Activated T-helper 17 cell treated with anti-CD3 and anti-CD28 coated beads, Interleukin-2, amount 50 U/mL, for 72 hours (primary cell): ENCODE results near the gene CLMN. TPM values are rescaled to one million over a fixed set of nuclear protein-coding genes. Genes with fewer than 3 reads are reported as not detected.
"Not testable (repeated sequence)": the region's sequence is repeated elsewhere in the genome, so short reads cannot be mapped to it uniquely, and the experiment has no call there.

Experiments
- ATAC-seq: fragments of 150-1000 bp; cut with Tn5 transposase; replicated peaks from 2 replicates; pipeline ENCODE4 v1.10.0; 2021; ENCODE audit warnings: mild to moderate bottlenecking, moderate library complexity
- H3K27ac Mint-ChIP-seq: one replicate; pipeline ENCODE4 v1.8.0; 2022; ENCODE audit warnings: mixed read lengths
- H3K27me3 Mint-ChIP-seq: one replicate; pipeline ENCODE4 v1.8.0; 2022; ENCODE audit warnings: mixed read lengths
- H3K36me3 Mint-ChIP-seq: one replicate; pipeline ENCODE4 v1.8.0; 2022; ENCODE audit warnings: low read depth, mild to moderate bottlenecking, mixed read lengths
- H3K4me1 Mint-ChIP-seq: one replicate; pipeline ENCODE4 v1.8.0; 2022; ENCODE audit warnings: mixed read lengths
- H3K4me3 Mint-ChIP-seq: one replicate; pipeline ENCODE4 v1.8.0; 2022; ENCODE audit warnings: mild to moderate bottlenecking, mixed read lengths
- H3K9me3 Mint-ChIP-seq: one replicate; pipeline ENCODE4 v1.8.0; 2022; ENCODE audit warnings: mixed read lengths
- total RNA-seq, 2 donors: library from RNA; stranded (reverse); gene quantifications; one replicate each; pipeline ENCODE4 v1.2.3, GENCODE V29; 2022

Gene CLMN
- total RNA-seq, 2 donors from 2014 or later, result 0.95 to 5.3 TPM

DNA sequence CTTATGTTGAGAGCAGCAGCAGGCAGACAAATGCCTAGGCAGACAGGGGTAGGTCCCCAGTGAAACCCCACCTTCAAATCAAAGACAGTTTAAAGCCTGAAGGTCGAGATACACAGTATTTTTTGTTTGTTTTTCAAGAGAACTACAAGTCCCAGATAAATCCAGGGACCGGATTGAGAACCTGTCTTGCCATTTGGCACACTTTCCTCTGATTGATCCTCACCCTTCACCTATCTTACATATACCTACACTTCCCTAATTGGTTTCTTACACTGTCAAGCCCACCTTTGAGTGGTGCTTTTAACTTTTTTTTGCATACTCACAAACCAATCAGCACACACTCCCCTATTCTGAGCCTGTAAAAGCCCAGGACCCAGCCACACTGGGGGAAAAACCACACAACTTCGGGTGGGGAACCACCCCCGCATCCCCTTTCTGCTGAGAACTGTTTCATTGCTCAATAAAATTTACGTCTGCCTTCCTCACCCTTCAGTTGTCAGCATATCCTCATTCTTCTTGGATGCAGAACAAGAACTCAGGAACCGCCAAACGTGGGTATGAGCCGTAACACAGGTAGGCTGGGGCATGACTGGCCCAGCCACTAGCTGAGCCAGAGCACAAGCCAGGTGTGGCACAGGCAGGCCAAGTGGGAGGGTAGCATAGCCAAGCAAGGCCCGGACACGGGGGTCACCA lies 173.5 kb downstream of the CLMN start:
- peaks cover 21% of the 10 kb centered on the region for H3K36me3 Mint-ChIP-seq
- H3K4me3 Mint-ChIP-seq, result no peak overlapping the region
- H3K4me1 Mint-ChIP-seq, result peaks cover 28% of the 10 kb centered on the region
- peaks cover 3% of the 10 kb centered on the region for H3K9me3 Mint-ChIP-seq
- peak overlapping the region; percentile 41 for H3K27ac Mint-ChIP-seq
- no peaks in the 10 kb centered on the region for H3K27me3 Mint-ChIP-seq
- ATAC-seq, result no peak

DNA sequence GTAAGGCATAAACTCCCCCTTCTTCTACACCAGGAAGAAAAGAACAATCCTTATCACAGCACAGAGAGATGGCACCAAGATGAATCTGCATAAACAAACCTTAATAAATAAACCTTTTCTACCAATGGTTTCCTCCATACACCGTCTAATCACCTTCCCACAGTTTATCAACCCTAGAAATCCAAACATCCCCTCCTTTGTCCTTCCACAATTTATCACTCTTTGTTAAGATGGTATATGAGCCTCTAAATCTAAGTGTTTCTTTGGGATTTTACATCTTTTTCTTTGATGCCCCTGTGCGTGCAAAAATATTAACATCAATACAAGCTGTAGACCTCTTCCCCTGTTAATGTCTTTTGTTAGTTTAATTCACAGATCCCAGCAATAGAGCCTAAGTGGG lies 174.9 kb downstream of the CLMN start:
- Mint-ChIP-seq H3K27ac (no peak overlapping the region), H3K4me1 (peaks cover 30% of the 10 kb centered on the region)

DNA sequence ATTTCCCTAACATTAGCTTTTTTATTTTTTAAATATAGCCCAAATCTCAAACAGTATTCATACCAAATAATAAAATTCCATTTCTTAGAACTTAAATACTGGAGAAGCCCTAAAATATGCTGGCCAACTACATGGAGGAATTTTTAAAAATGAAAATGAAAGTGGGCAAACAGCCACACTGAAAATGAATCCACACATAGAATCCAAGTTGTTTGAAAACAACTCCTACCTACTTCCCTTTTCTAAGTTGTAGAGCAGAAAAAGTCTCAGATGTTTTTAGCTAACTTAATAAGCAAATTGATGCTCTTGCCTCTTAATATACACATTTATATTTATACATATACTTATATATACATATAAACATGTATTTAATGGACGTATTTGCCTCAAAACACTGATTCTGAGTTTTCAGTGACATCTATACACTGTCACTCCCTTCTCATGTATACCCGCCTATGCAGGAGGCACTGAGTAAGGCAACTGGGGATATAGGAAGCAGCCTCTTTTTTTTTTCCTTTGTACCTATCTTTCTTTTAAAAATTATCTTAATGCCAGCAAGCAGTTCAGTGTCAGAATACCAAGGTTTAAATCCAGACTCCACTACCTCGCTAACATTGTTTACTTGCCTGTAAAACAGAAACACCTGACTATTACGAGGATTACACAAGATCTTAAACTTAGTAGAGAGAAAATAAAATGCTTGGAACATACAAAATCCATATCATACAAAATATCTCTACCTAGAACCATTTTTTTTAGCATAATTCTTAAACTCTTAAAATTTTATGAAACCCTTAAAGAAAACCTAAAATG lies 175.7 kb downstream of the CLMN start:
- peaks cover 35% of the 10 kb centered on the region for H3K4me1 Mint-ChIP-seq
- H3K36me3 Mint-ChIP-seq, result peaks cover 30% of the 10 kb centered on the region
- no peak for ATAC-seq
- peaks cover 3% of the 10 kb centered on the region for H3K9me3 Mint-ChIP-seq
- no peaks in the 10 kb centered on the region for H3K27me3 Mint-ChIP-seq
- H3K4me3 Mint-ChIP-seq, result no peak overlapping the region
- peak overlapping the region; percentile 28 for H3K27ac Mint-ChIP-seq

More for the DNA sequence above, 174.9 kb downstream of the CLMN start:
- no peak for ATAC-seq
- peaks cover 23% of the 10 kb centered on the region for H3K36me3 Mint-ChIP-seq
- peaks cover 3% of the 10 kb centered on the region for H3K9me3 Mint-ChIP-seq
- H3K4me3 Mint-ChIP-seq, result no peak overlapping the region
- no peaks in the 10 kb centered on the region for H3K27me3 Mint-ChIP-seq

GRCh38 chr14:95142208-95142607 lies 177.5 kb downstream of the CLMN start:
- peaks cover 28% of the 10 kb centered on the region for H3K4me1 Mint-ChIP-seq
- H3K36me3 Mint-ChIP-seq, result peaks cover 25% of the 10 kb centered on the region
- H3K27ac Mint-ChIP-seq, result peak overlapping the region; percentile 28
- ATAC-seq, result no peak
- peaks cover 3% of the 10 kb centered on the region for H3K9me3 Mint-ChIP-seq
- H3K4me3 Mint-ChIP-seq, result no peak overlapping the region
- no peaks in the 10 kb centered on the region for H3K27me3 Mint-ChIP-seq

GRCh38 chr14:95141684-95142083 lies 178.0 kb downstream of the CLMN start:
- H3K27ac Mint-ChIP-seq, result peak overlapping the region; percentile 28
- peaks cover 22% of the 10 kb centered on the region for H3K36me3 Mint-ChIP-seq
- ATAC-seq, result no peak
- no peak overlapping the region for H3K4me3 Mint-ChIP-seq
- peaks cover 3% of the 10 kb centered on the region for H3K9me3 Mint-ChIP-seq
- no peaks in the 10 kb centered on the region for H3K27me3 Mint-ChIP-seq
- peaks cover 30% of the 10 kb centered on the region for H3K4me1 Mint-ChIP-seq

DNA sequence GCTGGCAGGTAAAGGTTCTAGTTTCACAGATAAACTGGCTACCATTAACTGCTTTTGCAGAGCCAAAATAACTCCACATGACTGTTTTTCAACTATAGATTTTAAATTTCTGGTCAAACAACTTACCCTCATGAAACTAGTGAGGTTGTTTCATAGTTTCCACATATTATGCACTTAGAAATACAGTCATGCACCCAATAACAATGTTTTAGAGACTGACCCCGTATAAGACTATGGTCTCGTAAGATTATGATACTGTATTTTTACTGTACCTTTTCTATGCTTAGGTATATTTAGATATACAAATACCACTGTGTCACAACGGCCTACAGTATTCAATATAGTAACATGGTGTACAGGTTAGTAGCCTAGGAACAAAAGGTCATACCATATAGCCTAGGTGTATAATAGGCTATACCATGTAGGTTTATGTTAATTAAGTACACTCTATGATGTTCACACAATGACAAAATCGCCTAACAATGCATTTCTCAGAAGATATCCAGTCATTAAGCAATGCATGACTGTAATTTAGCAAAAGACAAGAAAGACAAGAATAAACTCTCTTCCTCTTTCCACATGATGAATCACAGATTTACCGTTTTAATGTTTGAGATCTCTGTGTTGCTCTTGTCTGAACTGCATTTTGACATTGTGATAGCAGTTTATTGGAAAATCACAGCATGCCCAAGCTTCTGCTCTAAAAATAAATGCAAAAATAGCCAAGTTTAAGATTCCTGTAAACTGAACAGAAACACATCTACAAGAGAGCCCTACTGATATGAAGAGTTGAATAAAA lies 179.4 kb downstream of the CLMN start:
- Mint-ChIP-seq H3K4me3 (peak overlapping the region; percentile 11), H3K4me1 (peaks cover 29% of the 10 kb centered on the region), H3K27me3 (no peaks in the 10 kb centered on the region), H3K27ac (peak overlapping the region; percentile 18), H3K9me3 (no peaks in the 10 kb centered on the region), H3K36me3 (peaks cover 19% of the 10 kb centered on the region)
- ATAC-seq, result peak; percentile 74

DNA sequence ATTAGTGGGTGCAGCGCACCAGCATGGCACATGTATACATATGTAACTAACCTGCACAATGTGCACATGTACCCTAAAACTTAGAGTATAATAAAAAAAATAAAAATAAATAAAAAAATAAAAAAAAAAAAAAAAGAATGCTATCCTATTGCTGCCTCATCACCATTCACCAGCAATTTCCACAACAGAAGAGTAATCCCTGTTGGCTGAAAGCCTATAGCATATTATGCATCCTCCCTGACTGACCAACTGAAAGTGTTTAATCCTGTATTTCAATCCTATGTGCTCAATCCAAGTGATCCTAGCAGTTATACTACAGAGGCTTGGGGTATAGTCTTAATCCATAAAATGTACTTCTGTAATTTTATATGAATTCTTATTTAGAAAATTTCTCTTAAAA lies 180.8 kb downstream of the CLMN start:
- Mint-ChIP-seq H3K9me3 (no peaks in the 10 kb centered on the region), H3K36me3 (peaks cover 30% of the 10 kb centered on the region), H3K4me1 (peaks cover 38% of the 10 kb centered on the region), H3K27me3 (no peaks in the 10 kb centered on the region), H3K27ac (peak overlapping the region; percentile 45), H3K4me3 (no peak overlapping the region)
- no peak for ATAC-seq

GRCh38 chr14:95138455-95138854 lies 181.3 kb downstream of the CLMN start:
- H3K27ac Mint-ChIP-seq, result peak overlapping the region; percentile 45
- H3K36me3 Mint-ChIP-seq, result peaks cover 32% of the 10 kb centered on the region
- peaks cover 38% of the 10 kb centered on the region for H3K4me1 Mint-ChIP-seq
- H3K27me3 Mint-ChIP-seq, ATAC-seq, H3K9me3 Mint-ChIP-seq, H3K4me3 Mint-ChIP-seq: not testable (repeated sequence)

- no peaks in the 10 kb centered on the region for H3K27me3 Mint-ChIP-seq
- peak overlapping the region; percentile 77 for H3K27ac Mint-ChIP-seq
- peaks cover 38% of the 10 kb centered on the region for H3K36me3 Mint-ChIP-seq
- no peaks in the 10 kb centered on the region for H3K9me3 Mint-ChIP-seq
- H3K4me1 Mint-ChIP-seq, result peaks cover 38% of the 10 kb centered on the region
- no peak for ATAC-seq
- H3K4me3 Mint-ChIP-seq, result no peak overlapping the region
These were observed 181.9 kb downstream of the CLMN start for GRCh38 chr14:95137804-95138167.

DNA sequence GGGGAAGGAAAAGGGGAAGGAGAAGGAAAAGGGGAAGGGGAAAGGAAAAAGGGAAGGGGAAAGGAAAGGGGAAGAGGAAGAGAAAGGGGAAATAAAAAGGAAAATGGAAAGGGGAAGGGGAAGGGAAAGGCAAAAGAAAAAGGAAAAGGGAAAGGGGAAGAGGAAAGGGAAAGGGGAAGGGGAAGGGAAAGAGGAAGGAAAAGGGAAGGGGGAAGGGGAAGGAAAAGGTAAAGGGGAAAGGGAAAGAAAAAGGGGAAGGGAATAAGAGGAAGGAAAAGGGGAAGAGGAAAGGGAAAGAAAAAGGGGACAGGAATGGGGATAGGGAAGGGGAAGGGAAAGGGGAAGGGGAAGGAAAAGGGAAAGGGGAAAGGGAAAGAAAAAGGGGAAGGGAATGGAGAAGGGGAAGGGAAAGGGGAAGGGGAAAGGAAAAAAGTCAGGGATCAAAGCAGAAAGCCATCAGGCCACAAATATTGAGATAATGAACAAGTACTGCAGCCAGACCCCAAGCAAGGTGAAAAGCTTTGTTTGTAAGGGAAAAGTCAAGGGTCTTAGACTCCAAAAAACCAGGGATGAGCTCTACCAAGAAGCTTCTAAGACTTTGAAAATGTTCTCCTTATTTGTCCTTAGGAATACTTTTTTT lies 182.4 kb downstream of the CLMN start:
- Mint-ChIP-seq H3K9me3 (no peaks in the 10 kb centered on the region), H3K27me3 (no peaks in the 10 kb centered on the region), H3K4me1 (peaks cover 38% of the 10 kb centered on the region), H3K36me3 (peaks cover 43% of the 10 kb centered on the region), H3K27ac (peak overlapping the region; percentile 77), H3K4me3 (no peak overlapping the region)
- no peak for ATAC-seq

DNA sequence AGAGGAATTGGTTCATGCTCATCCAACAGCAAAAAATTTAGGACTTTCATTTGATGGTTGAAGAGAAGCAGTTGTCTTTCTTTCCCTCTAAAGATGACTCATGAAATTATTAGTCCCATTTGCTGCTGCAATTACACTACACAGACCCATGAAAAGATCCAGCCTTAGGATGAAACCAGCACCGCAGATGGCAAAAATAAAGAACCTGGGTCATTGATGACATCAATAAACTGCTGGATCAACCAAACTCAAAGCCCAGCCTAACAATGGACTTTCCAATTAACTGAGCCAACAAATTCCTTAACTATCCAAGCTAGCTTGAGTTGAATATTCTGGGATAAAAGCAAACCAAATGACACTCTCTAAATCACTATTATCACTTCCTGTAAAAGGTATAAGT lies 183.1 kb downstream of the CLMN start:
- Mint-ChIP-seq H3K4me3 (no peak overlapping the region), H3K36me3 (peaks cover 50% of the 10 kb centered on the region), H3K27me3 (no peaks in the 10 kb centered on the region), H3K4me1 (peaks cover 38% of the 10 kb centered on the region), H3K27ac (peak overlapping the region; percentile 77), H3K9me3 (no peaks in the 10 kb centered on the region)
- no peak for ATAC-seq

DNA sequence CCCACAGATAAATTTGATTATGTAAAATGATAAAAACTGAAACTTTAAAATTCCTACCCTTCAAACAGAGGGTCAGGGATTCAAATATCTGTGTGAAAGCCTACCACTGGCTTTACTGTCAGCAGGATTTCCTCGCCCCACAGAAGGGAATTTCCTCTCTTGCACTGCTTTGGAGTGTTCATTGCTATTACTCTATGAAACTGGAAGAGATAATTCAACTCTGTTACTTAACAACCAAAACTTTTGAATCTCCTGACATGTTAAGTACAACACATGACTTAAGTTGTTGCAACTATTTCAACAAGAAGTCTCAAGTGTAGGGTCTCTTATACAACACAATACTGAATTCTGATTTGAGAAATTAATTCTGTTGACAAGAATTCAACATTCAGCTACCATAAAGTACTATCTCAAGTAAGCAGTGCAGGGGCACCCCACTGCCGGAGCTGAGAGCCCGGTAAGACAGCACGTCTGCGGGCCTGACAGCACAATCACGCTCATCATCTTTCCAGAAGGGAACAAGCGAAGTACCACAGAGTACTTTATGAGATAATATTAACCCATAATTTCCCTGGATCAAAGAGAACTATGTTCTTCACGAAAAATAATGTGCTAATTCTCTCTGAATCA lies 185.3 kb downstream of the CLMN start:
- ATAC-seq, result no peak
- Mint-ChIP-seq H3K4me3 (no peak overlapping the region), H3K4me1 (peaks cover 26% of the 10 kb centered on the region), H3K27me3 (no peaks in the 10 kb centered on the region), H3K27ac (peak overlapping the region; percentile 37), H3K36me3 (peaks cover 66% of the 10 kb centered on the region), H3K9me3 (no peaks in the 10 kb centered on the region)

DNA sequence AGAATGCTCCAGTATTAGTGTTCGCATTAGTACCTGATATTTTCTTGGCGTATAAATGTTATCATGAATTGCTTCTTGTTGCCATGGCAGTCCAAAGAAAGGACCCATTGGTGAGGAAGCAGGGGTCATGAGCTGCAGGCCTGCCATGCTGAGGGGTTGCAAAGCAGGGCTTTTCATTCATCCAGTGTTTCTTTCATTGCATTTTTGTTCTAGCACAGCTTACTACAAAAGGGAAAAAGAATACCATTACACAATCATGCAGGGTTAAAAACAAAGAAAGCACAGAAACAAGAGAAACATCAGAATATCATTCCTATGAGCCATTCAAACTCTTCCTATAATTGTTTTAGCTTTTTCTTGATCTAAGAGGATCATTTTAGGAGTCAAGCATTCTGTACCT lies 186.4 kb downstream of the CLMN start:
- Mint-ChIP-seq H3K4me3 (no peak overlapping the region), H3K27ac (no peak overlapping the region), H3K4me1 (peaks cover 19% of the 10 kb centered on the region), H3K9me3 (no peaks in the 10 kb centered on the region), H3K27me3 (no peaks in the 10 kb centered on the region), H3K36me3 (peaks cover 74% of the 10 kb centered on the region)
- no peak for ATAC-seq

DNA sequence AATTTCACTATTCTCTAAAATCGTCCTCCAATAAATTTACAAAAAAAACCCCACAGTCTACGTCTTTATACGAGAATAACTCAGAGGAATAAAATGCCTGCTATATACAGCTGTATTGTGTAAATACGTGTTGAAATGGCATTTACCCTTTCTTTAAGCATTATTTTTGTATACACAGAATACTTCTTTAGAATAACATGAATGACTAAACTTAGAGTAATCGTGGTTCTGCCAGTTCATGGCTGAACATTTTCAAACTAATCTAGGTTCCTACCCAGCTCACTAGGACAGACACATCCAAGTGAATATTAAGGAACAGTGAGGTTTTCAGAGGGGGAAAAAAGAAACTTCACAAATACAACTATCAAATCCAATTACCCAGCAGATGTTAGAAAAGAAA lies 186.9 kb downstream of the CLMN start:
- no peak overlapping the region for H3K4me3 Mint-ChIP-seq
- peaks cover 80% of the 10 kb centered on the region for H3K36me3 Mint-ChIP-seq
- H3K9me3 Mint-ChIP-seq, result no peaks in the 10 kb centered on the region
- H3K4me1 Mint-ChIP-seq, result peaks cover 22% of the 10 kb centered on the region
- no peaks in the 10 kb centered on the region for H3K27me3 Mint-ChIP-seq
- no peak overlapping the region for H3K27ac Mint-ChIP-seq
- ATAC-seq, result no peak
